Ovary (tissue), 9 donors: ENCODE measurements around the gene DPH6. TPM values are rescaled to one million over a fixed set of nuclear protein-coding genes. Genes with fewer than 3 reads are reported as not detected.

Experiments
- DNase-seq, 5 donors: peaks; one replicate each; pipeline ENCODE4 v3.0.0-alpha.2; 2019 to 2020
- H3K27ac ChIP-seq, 2 donors: fragments of 200-600 bp; one replicate each; pipeline versions ENCODE4 v1.5.1 to v1.8.0; 2019 to 2022
- H3K27me3 ChIP-seq: fragments of 200-600 bp; one replicate; pipeline ENCODE4 v1.8.0; 2022
- H3K36me3 ChIP-seq: fragments of 200-600 bp; sonication (generic); one replicate; pipeline ENCODE4 v1.5.1; 2019
- H3K4me1 ChIP-seq: one replicate; pipeline ENCODE4 v1.8.1; 2013; ENCODE audit warnings: mild to moderate bottlenecking, moderate library complexity; ENCODE audit not compliant: insufficient read depth
- H3K4me3 ChIP-seq: fragments of 200-600 bp; sonication (generic); one replicate; pipeline ENCODE4 v1.5.1; 2017
- H3K9me3 ChIP-seq, 2 donors: fragments of 200-600 bp in 1 of 2; sonication (generic) in 1 of 2; one replicate each; pipeline versions ENCODE4 v1.5.1 to v1.8.1; 2013 to 2019; ENCODE audit warnings: mild to moderate bottlenecking in 1 of 2, moderate library complexity in 1 of 2
- CTCF ChIP-seq, 3 donors: fragments of 450-650 bp in 2 of 3; fragments of 200-600 bp in 1 of 3; IDR thresholded peaks; one replicate each; pipeline versions ENCODE4 v1.5.1 to v1.8.0; 2016 to 2022; ENCODE audit warnings: antibody characterized with exemption in 3 of 3, mild to moderate bottlenecking in 1 of 3
- EP300 ChIP-seq: sonication (generic); formaldehyde crosslinking; IDR thresholded peaks from one replicate; pipeline ENCODE4 v1.6.1; 2017; ENCODE audit warnings: antibody characterized with exemption
- POLR2A ChIP-seq: fragments of 450-650 bp; IDR thresholded peaks from one replicate; pipeline ENCODE4 v1.6.1; 2017; ENCODE audit warnings: antibody characterized with exemption, mild to moderate bottlenecking, moderate library complexity
- WGBS, 3 donors: extraction: QIAGEN DNeasy Blood & Tissue Kit in 1 of 3; methylation state at CpG; one replicate each; pipeline versions ENCODE4 v1.1.5 to v1.1.7; 2013 to 2017; 5-methylcytosine and 5-hydroxymethylcytosine counted together
- intact Hi-C, 4 donors: fragments of 100-400 bp; cut with DNase I; formaldehyde crosslinking; loops; one replicate each; pipeline versions ENCODE4 v1.11.0 to v1.15.1; 2022 to 2023
- polyA plus RNA-seq, 2 donors: library from polyadenylated mRNA; stranded (reverse); fragments of 200-250 nt in 1 of 2; fragments of 350-450 nt in 1 of 2; fragmentation: Illumina TruSeq in 1 of 2; extraction: RNeasy Lipid Tissue Mini Kit (QIAGEN cat#74804) in 1 of 2; gene quantifications; one replicate each; pipeline ENCODE4 v1.2.3, GENCODE V29; 2013 to 2014
- total RNA-seq, 7 donors: library from RNA; depleted of rRNA in 2 of 7; stranded (reverse); fragments of >200 nt in 2 of 7; fragmentation: NEBNext Ultra II Directional in 3 of 7; extraction: Animal tissue kit (Norgen Biotek cat#: 25700) in 3 of 7; gene quantifications; one replicate each; pipeline versions ENCODE4 v1.1.0 to v1.2.4, GENCODE V29; 2016 to 2023
- donor health status: DM: no; HTN: no; CAD: no; lungs with moderate emphysema.
- donor health status: DM: no; HTN: no; CAD: no.
- donor health status: Bipolar disorder and iron deficiency.
- donor health status: DM: yes; HTN: yes; CAD: no.
- donor health status: DM: no; HTN: no; CAD: no.
- donor health status: DM: yes; HTN: yes; CAD: no.

DPH6 gene
- total and polyA plus RNA-seq, 9 donors: 9.7 to 32.1 (median 24.2) TPM

GRCh38 chr15:35484231-35484945, 61.6 kb downstream of the DPH6 start:
- no peaks in the 10 kb centered on the region for H3K27me3 ChIP-seq
- DNase-seq: no peak
- intact Hi-C loops: no loop called here
- WGBS, 3 donors: 87 to 89% (median 87%) methylated on average over 5 of the region's 5 CpGs
- H3K4me3 ChIP-seq: no peak overlapping the region
- H3K9me3 ChIP-seq: peaks cover 0 to 4% of the 10 kb centered on the region in 2 donors
- H3K27ac ChIP-seq: no peak overlapping the region
- H3K4me1 ChIP-seq: no peaks in the 10 kb centered on the region
- no peaks in the 10 kb centered on the region for H3K36me3 ChIP-seq
- no peak for TF ChIP-seq POLR2A
- no peak for TF ChIP-seq EP300
- TF ChIP-seq CTCF (IDR thresholded peaks at IDR 0.05): no peak

GRCh38 chr15:35481992-35482391, 64.0 kb downstream of the DPH6 start:
- Histone ChIP-seq H3K27ac (no peak overlapping the region), H3K4me1 (no peaks in the 10 kb centered on the region), H3K4me3 (no peak overlapping the region), H3K27me3 (no peaks in the 10 kb centered on the region), H3K36me3 (no peaks in the 10 kb centered on the region), H3K9me3 (no peaks in the 10 kb centered on the region)
- no peak for DNase-seq
- TF ChIP-seq EP300 (no peak), POLR2A (no peak), CTCF (IDR thresholded peaks at IDR 0.05) (no peak)
- 33 to 62% (median 53%) methylated on average over 2 of the region's 2 CpGs for WGBS, 3 donors
- intact Hi-C loops: no loop called here

- no peaks in the 10 kb centered on the region for H3K27me3 ChIP-seq
- intact Hi-C loops: no loop called here
- H3K9me3 ChIP-seq: no peaks in the 10 kb centered on the region
- no peaks in the 10 kb centered on the region for H3K36me3 ChIP-seq
- no peaks in the 10 kb centered on the region for H3K4me1 ChIP-seq
- no peak overlapping the region for H3K4me3 ChIP-seq
- DNase-seq: no peak
- 99 to 100% (median 100%) methylated on average over 1 of the region's 1 CpG for WGBS, 3 donors
- TF ChIP-seq CTCF (IDR thresholded peaks at IDR 0.05) (no peak), POLR2A (no peak), EP300 (no peak)
- no peak overlapping the region for H3K27ac ChIP-seq
These were observed 64.9 kb downstream of the DPH6 start for GRCh38 chr15:35481064-35481463.

- H3K9me3 ChIP-seq: no peaks in the 10 kb centered on the region
- H3K36me3 ChIP-seq: no peaks in the 10 kb centered on the region
- H3K4me3 ChIP-seq: no peak overlapping the region
- H3K4me1 ChIP-seq: no peaks in the 10 kb centered on the region
- no peak overlapping the region for H3K27ac ChIP-seq
- DNase-seq: no peak
- intact Hi-C loops: no loop called here
- 89 to 100% (median 96%) methylated on average over 1 of the region's 1 CpG for WGBS, 3 donors
- TF ChIP-seq POLR2A: no peak
- TF ChIP-seq CTCF (IDR thresholded peaks at IDR 0.05): no peak
- no peak for TF ChIP-seq EP300
- H3K27me3 ChIP-seq: no peaks in the 10 kb centered on the region
These were observed 66.5 kb downstream of the DPH6 start for GRCh38 chr15:35479423-35479822.
